Retina (tissue), 1 donor: Measurements from ENCODE around the gene MST1.

Source experiments
- DNase-seq: peaks from one replicate; pipeline ENCODE4 v3.0.0-alpha.2; 2016

MST1 gene

DNA sequence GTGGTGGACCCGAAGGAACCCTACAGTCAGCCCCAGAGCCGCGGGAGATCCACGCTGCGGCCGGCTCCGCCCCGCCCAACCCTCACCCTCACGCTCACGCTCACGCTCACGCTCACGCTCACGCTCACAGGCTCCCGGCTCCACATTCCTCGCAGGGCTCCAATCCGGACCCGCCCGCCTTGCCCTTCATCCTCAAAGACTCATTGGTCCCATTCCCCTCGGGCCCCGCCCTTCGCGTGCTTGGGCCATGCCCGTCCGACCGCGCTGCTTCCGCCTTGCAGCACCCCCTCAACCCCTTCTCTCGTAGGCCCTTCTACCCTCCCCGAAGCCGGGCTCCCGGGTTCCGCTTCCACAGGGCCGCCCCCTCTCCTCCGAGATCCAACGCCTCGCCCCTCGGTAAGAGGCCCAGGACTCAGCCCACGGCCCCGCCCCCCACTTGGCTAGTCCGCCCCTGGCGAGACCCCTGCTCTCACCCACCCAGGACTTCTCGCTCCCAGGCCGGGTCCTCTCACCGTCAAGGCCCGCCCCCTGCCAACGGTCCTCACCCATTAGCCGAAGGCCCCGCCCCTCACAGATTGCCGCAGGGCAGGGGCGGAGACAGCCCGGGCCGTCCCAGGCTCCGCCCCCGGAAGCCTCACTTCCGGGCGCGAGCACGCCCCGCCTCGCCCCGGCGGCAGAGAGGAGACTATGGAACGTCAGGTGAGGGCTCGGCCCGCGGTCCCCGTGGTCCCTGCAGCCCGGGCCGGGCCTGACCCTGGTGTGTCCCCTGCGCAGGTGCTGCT, 15.4 kb downstream of the MST1 start, which contains the start of gene APEH:
APEH (plus strand) TSS at position 637 of the 782 bp plus-strand sequence; CDS start at position 688, 51 bp downstream.
- peak; percentile 96 for DNase-seq

DNA sequence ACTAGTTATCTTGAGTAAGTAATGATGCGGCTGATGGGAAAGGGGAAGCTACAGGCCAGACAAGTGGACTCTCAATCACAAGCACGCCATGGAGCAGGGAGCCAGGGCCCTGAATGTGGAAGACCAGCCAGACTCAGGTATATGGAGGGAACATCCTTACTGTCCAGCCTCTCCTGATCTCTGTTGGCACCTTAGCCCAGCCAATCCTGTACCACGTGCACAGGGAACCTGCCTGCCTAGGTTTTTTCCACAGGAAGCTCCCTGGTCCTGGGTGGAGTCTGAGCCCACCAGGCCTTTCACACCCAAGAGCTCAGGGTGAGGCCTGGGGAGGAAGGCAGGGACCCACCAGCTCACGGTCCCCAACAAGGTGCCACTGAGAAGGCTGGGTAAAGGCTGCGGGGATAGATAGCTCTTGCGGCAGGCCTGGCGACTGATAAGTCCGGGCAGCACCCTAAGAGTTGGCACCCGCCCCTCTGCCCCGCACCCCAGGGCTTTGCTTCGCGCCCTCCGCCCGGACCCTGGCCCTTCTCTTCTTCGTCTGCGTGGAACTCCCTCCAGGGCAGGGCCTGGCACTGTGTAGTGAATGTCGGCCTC, 16.1 kb downstream of the MST1 start:
- DNase-seq, result peak; percentile 17

DNA sequence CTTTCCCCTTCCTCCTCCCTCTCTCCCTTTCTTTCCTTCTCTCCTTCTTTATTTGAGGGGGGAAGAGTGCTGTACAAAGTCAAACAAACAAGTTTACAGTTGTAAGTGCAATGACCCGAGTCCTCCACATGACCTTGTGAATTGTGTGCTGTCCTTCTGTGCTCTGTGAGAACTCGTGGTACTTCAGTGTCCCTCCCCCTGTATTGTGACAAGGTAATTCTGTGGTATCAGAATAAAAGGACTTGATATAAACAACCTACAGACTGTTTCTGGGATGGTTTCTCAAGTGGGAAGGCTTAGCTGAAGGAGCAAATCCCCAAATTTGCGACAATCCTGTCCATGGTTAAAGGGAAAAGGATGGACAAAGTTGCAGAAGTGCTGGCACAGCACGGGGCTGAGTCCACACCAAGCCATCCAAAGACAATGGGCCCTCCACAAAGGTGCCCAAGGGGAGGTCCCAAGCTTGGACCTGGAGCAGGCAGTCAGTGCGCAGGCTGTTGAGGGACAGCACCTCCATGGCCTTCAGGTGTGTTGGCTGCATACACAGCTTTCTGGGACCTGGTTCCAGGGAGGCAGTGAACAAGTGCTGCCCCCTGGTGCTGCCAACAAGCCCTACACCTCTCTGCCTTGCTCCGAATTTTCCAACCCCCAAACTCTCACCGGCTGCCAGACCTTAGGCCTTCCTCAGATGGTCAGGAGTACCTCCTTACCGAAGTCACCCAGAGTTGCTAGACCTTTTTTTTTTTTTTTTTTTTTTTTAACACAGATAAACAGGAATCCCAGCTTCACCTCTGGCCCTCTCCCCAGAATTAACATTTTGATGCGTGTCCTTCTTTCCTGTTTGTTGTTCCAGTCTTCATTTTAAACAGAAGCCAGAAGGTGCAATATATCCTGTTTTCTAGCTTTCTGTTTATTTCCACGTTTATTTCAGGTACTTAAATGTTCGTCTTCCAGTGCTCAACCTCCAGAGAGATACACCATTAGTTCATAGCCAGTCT, 17.7 kb downstream of the MST1 start:
- peak; percentile 91 for DNase-seq

DNA sequence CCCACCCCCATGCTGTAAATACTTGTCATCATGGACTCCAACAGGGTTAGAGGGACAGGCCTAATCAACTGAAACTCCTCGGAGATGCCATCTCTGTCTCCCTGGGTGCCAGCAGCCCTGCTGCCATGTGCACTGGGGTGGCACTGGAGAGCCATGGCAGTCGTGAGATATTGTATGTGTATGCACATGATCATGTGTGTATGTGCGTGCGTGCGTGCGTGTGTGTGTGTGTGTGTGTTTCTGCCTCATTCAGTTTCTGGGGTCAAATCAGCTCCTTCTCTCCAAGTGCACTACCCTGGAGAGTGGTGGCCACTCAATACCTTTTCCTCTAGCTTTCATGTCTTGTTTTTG, 18.4 kb downstream of the MST1 start:
- no peak for DNase-seq

DNA sequence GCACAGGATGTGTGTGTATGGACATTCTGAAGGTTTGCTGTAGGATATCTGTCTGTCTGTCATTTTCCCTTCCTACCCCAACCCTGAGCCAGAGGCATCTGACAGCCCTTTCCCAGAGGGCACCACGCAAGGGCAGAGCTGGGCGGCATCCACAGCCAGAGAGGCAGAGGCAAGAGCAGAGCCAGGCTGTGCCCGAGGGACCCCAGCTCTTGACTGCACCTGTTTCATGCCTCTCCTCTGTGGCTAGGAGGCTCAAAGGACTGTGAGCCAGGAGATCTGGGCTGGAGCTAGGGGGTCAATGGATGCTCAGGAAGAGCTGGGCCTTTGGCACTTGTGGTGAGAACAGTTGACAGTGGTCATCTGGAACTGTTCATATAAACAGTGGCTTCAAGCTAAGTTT, 19.9 kb downstream of the MST1 start:
- no peak for DNase-seq

DNA sequence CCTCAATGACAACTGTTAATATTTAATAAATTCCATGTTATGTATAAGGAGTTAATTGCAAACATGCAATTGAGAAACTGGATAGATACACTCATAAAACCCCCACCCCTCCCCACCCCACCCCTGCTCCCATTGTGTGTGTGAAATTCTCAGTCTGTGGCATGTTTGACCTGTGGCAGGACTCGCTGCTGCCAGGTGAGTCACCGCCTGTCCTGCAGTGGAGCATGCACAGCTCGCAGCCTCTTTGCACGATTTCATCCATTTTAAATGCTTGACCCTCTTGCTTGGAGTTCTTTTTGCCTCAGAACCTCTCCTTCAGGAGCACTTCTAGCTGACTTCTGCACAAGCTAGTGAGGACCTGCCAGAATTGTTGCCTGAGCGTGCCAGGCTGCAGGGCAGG, 20.4 kb downstream of the MST1 start:
- no peak for DNase-seq

DNA sequence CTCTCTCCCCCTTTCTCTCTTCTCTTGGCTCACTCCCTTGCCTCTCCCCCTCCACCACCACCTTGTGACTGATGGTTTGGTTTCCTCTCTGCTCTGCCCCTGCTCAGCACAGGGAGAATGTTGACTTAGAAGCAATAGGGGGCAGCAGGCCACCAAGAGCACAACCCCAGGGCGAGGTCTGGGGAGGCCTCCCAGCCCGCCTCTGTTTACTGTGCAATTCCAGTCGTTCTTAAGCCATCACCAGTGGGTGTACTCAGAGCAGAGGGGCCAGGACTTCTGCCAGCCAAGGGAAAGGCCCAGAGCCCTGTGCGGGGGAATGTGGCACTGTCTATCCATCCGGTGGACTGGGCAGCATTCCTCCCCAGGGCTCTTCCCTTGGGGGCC, 20.9 kb downstream of the MST1 start:
- no peak for DNase-seq

DNA sequence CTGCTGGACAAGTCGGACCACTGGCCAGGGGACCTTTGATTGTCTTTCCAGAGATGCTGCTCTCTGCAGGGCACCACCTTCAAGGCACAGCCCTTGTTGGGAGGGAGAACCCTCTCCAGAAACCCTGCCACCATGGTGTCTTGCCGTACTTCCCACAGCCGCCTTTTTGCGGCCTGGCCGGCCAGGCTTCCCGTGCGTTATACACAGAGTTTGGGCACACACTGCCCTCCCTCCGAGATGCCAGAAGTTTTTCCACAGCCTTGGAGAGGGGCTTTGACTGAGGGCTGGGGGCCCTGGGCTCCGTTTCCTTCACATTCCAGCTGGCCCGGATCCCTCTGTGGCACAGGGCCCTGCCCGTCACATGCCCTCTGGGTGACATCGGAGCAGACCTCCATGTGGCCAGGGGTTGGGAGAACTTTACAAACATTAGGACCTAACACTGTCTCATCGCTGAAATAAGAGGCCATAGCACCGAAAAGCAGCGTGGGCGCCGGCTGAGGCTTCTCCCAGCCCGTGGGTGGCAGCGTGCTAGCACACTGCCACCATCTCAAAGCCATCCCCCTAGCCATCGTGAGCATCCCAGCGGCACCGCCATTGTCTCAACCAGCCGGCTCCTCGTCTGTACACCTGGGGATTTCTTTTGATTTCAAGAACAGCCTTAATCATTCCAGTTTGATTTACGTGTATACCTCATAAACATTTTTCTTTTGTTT, 21.4 kb downstream of the MST1 start:
- DNase-seq, result no peak

DNA sequence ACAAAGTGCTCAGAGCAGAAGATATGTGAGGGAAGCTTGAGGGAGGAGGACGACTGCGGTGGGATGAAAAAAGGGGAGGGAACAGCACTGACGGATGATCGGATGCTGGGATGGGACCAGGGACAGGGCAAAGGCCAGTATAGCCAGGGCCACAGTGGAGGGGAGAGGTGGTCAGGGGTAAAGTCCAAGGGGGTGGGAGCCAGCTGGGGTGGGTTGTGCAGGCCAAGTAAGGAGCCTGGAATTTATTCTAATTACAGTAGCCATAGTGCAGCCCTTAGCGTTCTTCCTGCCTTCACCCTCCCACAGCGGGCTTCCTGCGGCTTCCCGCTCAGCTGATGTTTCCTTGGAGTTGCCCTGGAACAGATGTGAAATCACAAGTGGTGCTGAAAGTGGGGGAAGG, 22.7 kb downstream of the MST1 start:
- no peak for DNase-seq

DNA sequence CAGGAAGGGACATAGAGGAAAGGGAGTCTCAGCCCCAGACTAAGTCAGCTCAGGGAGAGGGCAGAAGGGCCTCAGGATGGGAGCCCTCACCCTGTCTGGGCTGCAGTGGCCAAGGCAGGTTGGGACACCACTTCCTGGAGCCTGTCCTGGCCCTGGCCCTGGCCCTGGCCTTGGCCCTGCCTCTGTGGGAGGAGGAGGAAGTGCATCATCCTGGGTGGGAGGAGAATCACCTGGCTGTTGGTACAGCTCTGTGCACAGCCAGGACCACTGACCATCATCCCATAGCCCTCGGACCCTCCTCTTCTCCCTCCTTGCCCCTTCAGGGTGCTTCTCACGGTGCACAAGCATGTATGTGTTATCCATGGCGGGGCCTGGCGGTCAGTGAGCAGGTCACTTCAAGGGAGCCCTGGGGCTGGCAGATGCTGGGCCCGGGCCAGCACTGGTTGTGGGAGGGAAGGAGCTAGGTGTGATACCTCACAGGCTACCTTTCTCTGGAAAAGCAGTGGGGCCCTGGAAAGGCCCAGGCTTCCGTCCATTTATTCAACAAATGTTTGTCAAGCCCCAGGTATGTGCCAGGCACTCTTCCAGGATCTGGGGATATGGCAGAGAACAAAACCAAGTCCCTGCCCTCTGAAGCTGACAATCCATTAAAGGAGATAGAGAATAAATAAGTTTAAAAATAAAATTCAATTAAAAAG, 23.3 kb downstream of the MST1 start:
- DNase-seq, result no peak

DNA sequence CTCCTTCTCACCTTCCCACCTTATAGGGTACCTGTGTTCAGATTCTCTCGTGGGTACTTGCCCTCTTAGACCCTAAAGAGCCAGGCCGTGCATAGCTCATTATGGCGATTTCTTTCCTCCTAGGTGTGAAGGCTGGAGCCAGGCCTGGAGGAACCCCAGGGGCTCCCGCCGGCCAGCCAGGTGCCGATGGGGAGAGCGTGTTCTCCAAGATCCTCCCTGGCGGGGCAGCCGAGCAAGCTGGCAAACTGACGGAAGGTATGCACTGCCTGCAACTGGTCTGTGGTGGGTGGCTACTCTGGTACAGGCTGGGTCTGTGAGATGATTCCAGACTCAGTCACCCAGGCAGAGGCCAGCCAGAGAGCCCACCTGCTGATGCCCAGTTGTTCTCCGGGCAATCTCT, 25.0 kb downstream of the MST1 start:
- no peak for DNase-seq

DNA sequence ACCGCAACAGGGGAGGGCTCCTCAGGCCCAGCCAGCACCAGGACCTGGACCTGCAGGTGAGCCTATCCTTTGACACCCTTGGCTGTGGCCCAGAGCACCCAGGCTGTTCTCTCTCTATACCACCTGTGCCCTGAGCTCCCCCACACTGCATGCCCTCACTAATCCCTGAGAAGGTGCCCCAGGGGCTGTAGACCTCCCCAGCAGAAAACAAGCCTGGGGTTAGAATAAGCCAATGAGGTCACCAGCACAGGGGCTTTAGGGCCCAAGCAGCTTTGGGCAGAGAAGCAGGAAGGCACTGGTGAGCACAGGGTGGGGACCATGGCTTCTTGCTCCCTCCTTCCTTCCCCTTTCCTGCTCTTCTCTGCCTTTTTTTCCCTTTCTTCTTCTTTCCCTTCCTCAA, 25.4 kb downstream of the MST1 start:
- no peak for DNase-seq

DNA sequence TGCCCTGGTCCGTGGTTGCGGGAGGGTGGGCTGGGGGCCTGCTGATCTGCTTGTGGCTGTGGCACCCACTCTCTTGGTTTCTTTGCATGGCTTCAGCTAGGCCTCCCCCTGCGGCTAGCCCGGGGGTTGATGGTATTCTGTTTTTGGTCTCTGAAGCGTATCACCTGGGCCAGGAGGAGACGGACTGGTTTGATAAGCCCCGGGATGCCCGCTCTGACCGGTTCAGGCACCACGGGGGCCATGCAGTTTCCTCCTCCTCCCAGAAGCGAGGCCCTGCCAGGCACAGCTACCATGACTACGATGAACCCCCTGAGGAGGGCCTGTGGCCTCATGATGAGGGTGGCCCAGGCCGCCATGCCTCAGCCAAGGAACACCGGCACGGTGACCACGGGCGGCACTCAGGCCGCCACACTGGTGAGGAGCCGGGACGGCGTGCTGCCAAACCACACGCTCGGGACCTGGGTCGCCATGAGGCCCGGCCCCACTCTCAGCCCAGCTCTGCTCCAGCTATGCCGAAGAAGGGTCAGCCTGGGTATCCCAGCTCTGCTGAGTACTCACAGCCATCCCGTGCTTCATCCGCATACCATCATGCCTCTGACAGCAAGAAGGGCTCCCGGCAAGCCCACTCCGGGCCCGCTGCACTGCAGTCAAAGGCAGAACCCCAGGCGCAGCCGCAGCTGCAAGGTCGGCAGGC, 26.4 kb downstream of the MST1 start:
- no peak for DNase-seq

DNA sequence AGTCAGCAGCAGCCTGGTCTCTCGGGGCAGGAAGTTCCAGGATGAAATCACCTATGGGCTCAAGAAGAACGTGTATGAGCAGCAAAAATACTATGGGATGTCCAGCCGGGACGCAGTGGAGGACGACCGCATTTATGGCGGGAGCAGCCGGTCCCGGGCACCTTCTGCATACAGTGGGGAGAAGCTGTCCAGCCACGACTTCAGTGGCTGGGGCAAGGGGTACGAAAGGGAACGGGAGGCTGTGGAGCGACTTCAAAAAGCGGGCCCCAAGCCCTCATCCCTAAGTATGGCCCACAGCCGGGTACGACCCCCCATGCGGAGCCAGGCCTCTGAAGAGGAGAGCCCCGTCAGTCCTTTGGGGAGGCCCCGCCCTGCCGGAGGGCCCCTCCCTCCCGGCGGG, 27.3 kb downstream of the MST1 start:
- DNase-seq, result no peak

DNA sequence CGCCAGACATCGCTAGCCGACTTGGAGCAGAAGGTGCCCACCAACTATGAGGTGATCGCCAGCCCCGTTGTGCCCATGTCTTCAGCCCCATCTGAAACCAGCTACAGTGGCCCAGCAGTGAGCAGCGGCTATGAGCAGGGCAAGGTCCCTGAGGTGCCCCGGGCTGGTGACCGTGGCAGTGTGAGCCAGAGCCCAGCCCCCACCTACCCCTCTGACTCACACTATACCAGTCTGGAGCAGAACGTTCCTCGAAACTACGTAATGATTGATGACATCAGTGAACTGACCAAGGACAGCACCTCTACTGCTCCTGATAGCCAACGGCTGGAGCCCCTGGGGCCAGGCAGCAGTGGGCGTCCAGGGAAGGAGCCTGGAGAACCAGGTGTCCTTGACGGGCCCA, 28.0 kb downstream of the MST1 start:
- no peak for DNase-seq

DNA sequence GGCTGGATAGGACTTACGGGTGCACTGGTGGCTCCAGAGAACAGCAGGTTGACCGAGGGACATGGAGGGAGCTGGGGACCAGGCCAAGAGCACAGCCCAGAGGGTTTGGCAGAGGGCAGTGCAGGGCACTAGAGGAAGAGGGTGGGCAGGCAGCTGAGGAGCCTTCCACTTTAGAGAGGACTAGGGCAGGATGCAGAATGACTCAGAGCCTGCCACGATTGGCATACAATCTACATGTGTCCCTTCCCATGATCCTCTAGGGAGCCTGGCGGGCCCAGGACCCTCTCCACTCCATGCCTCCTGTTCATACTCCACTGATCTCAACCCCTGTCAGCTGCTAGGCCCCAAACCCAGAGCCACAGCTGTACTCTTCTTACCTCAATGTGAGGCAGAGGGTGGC, 29.5 kb downstream of the MST1 start:
- no peak for DNase-seq

DNA sequence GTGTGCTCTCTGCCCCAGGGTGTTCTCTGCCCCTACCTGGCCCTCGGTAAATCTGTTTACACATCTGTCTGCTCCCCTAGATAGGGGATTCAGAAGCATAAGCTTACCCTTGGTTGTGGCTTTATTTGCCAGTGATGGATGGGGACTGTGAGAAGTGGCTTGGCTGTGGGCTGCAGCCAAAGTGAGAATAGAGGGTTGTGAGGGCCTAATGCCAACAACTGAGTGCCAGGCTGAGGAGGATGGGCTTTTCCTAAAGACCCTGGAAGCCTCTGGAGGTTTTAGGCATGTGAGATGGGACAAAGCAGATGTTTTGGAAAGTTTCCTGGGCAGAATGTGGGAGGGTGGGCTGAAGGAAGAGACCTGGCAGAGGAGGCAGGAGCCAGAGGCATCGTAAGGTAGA, 30.6 kb downstream of the MST1 start:
- no peak for DNase-seq

DNA sequence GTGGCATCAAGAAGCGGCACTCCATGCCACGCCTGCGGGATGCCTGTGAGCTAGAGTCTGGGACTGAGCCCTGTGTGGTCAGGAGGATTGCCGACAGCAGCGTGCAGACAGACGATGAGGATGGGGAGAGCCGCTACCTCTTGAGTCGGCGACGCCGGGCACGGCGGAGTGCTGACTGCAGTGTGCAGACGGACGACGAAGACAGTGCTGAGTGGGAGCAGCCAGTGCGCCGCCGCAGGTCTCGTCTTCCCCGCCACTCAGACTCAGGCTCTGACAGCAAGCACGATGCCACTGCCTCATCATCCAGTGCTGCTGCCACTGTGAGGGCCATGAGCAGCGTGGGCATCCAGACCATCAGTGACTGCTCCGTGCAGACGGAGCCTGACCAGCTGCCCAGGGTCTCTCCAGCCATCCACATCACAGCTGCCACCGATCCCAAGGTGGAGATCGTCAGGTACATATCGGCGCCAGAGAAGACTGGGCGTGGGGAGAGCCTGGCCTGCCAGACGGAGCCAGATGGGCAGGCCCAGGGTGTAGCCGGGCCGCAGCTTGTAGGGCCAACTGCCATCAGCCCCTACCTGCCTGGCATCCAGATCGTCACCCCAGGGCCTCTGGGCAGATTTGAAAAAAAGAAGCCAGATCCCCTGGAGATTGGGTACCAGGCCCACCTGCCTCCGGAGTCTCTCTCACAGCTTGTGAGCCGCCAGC, 31.9 kb downstream of the MST1 start:
- DNase-seq, result no peak

DNA sequence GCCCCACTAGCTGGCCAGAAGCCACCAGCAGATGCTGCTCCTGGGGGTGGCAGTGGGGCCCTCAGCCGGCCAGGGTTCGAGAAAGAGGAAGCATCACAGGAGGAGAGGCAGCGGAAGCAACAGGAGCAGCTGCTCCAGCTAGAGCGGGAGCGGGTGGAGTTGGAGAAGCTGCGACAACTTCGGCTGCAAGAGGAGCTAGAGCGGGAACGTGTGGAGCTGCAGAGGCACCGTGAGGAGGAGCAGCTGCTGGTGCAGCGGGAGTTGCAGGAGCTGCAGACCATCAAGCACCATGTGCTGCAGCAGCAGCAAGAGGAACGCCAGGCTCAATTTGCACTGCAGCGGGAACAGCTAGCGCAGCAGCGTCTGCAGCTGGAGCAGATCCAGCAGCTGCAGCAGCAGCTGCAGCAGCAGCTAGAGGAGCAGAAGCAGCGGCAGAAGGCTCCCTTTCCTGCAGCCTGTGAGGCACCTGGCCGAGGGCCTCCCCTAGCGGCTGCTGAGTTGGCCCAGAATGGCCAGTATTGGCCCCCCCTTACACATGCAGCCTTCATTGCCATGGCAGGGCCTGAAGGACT, 32.6 kb downstream of the MST1 start:
- DNase-seq, result no peak

DNA sequence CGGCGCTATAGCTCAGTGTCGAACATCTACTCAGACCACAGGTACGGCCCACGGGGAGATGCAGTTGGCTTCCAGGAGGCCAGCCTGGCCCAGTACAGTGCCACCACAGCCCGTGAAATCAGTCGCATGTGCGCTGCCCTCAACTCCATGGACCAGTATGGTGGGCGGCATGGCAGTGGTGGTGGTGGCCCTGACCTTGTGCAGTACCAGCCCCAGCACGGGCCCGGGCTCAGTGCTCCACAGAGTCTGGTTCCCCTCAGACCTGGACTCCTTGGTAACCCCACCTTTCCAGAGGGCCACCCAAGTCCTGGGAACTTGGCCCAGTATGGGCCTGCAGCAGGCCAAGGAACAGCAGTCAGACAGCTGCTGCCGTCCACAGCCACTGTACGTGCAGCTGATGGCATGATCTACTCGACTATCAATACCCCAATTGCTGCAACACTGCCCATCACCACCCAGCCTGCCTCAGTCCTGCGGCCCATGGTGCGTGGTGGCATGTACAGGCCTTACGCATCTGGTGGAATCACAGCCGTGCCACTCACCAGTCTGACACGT, 33.5 kb downstream of the MST1 start:
- no peak for DNase-seq
